ENCODE data around the gene SLC6A20.
"Not testable (repeated sequence)": the region's sequence is repeated elsewhere in the genome, so short reads cannot be mapped to it uniquely, and the experiment has no call there.

The SLC6A20 gene

DNA sequence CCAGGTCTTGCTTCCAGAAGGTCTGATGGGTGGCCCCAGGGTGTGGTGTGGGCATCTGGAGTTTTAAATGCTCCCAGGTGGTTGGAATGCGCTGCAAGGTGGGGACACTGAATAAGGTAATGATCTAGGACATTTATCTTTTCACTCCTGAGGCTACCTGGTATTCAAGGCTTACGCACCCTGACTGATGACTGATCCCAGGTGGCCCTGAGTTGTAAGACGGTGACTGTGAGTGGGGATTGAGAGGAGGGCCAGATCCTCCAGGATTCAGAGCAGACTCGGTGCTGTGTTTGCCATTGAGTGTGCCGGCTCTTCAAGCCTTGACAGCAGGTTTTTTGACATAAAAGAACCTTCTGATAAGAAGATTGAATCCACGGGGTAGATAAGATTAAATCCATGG is 40.3 kb downstream of the SLC6A20 start:
- no peak for DNase-seq

DNA sequence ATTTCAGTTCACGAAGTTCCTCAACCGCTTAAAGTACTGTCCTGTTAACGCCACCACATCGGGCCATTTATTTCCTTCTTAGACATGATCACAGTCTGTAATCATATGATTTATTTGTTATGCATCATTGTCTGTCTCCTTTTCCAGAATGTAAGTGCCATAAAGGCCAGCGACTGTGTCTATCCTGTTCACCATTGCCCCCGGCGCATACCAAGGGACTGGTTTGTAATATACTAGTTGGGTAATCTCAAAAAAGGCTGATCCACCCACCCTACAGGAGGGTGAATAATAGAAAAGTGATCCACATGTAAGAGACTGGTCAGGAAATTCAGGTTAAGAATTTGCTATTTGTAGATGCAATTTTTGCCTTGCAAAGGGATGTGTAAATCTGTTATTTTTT is 41.9 kb downstream of the SLC6A20 start:
- no peak for DNase-seq

DNA sequence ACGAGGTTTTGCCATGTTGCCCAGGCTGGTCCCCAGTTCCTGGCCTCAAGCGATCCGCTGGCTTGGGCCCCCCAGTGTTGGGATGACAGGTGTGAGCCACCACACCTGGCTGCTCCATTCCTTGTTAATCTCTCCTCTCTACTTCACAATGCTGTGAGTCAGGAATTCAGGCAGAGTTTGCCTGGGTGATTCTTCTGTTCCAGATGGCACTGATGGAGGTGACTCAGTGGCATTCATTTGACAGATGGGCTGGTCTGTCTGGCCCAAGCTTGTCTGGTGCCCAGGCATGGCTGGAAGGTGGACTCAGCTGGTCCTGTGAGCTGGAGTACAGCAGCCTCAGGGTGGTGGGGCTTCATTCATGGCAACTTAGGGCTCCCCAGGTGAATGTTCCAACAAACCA is 43.2 kb downstream of the SLC6A20 start:
- no peak for DNase-seq

DNA sequence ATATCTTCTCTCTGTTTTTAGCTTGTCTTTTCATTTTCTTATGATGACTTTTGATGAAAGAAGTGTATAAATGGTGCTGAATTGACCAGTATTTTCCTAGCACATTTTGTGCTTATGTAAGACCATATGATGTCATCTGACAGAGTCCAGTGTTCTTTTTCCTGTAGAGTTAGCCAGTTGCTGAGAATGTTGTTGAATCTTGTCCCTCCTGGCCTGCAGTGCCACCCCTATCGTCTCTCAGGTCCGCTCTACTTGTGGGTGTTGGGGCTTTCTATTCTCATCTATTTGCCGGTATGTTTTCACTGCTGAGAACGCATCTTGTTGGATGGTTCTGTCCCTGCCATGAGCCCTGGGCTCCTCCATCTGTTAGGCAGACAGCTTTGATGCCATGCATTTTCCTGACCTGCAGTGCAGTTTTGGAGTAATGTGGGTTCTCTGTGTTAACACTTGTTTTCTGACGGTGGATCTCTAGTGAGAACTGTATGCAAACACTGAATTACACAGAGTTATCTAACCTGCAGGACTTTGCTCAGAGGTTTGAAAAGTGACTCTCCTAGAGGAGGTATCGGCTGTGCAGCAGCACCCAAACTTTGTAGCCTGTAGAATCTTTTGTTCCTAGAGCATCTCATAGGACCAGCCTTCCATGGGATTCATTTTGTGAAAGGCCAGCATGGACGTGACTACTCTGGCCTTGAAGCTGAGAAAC is 44.6 kb downstream of the SLC6A20 start:
- no peak for DNase-seq

DNA sequence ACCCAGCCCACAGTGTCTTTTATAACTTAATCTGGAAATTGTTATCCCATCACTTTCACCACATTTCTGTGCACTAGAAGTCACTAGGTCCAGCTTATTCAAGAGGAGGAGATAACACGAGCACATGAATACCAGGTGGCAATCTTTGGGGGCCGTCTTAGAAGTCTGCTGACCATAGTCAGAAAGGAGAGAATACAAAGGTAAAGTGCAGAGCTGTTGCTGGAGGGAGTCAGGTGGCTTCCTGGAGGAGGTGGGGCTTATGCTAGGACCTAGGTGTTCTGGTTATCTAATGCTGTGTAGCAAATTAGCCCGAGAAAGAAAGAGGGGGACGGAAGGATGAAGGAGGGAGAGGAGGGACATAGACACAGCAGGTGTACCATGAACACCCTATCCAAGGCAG is 46.5 kb downstream of the SLC6A20 start:
- DNase-seq: no peak

DNA sequence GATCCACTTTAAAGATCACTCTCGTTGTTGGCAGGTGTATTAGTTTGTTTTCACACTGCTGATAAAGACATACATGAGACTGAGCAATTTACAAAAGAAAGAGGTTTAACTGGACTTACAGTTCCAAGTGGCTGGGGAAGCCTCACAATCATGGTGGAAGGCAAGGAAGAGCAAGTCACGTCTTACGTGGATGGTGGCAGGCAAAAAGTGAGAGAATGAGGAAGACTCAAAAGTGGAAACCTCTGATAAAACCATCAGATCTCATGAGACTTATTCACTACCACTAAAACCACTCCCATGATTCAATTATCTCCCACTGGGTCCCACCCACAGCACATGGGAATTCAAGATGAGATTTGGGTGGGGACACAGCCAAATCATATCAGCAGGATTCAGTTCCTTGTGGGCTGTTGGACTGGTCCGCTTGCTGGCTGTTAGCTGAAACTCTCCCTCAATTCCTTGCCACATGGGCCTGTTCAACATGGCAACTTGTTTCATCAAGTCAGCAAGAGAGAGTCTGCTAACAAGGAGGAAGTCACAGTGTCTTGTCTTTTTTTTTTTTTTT is 47.2 kb downstream of the SLC6A20 start:
- DNase-seq: not testable (repeated sequence)

DNA sequence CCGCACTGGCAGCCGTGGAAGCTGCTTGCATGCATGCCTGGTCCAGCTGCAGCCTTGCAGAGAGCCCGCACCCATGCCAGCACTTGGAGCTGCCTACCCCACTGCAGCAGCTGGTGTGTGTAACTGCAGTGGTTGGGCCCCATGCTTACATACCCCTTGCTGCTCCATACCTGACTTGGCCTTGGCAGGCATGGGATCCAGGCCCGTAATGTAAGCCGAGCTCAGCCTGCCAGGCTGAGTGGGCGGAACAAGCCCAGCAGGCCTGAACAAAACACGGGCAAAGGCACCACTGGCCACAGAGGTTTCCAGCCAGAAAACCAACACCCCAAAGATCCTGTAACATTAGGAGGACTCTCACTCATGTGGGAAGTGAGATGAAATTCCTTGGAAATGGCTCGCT is 48.3 kb downstream of the SLC6A20 start:
- no peak for DNase-seq

DNA sequence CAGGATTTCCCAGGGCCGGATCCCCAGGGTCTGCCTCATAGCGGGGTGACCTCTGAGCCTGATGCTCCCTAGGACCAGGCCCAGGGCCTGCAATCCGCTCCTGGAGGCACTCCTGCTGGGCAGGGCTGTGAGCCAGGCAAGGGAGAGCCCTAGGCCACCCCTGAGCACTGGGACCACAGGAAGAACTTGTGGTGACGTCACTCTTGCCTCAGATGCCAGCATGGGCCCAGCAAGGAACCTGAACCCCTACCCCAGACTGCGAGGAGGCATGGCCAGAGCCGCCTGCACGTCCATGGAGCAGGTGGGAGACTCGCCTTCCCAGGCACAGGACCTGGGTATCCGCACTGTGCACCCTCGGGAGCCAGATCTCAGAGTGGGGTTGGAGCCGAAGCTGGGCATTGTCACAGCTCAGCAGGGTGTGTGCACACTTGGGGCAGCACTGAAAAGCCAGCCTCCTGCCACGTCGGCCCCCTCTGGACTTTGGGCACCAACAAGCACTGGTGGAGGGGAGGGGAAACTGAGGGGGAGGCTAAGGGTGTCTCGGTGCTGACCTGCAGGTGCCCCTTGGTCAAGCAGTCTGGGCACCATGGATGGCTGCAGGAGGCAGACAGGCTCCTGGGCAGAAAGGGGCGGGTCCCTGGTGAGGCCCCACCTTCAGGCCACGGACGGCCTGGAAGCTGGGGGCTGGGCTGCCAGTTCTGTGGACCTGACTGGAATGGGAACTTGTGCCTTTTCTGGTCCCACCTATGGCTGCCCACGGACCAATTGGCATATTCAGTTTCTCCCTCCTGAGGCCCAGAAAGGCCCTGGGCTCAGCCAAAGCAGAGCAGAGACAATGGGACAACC is 49.3 kb downstream of the SLC6A20 start:
- DNase-seq: no peak

DNA sequence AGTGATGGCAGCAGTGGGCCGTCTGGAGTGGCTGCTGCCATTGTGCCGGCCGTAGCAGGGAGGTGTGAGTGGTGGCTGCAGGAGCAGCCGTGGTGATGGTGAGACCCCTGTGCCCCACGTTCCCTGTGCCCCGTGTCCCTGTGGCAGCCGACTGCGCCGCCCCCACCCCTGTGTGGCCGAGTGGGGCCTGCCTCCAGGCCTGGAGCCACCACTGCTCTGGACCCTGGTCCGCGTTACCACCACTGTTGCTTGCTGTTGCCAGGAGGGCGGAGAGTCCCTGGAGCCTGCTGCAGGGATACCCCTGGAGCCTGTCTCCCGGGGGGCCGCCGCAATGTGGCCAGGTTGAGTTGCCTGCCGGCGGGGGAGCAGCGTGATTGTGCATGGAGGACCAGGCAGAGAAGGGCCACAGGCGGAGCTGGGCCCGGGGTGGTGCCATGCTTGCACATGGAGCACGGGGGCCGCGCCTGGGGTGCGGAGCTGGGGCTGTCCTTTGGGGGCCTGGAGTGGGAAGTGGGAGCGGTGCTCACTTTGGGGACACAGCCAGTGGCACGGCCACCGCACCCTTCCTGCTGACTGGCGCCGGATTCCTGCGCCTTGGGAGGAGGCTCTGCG is 50.1 kb downstream of the SLC6A20 start:
- DNase-seq: no peak

DNA sequence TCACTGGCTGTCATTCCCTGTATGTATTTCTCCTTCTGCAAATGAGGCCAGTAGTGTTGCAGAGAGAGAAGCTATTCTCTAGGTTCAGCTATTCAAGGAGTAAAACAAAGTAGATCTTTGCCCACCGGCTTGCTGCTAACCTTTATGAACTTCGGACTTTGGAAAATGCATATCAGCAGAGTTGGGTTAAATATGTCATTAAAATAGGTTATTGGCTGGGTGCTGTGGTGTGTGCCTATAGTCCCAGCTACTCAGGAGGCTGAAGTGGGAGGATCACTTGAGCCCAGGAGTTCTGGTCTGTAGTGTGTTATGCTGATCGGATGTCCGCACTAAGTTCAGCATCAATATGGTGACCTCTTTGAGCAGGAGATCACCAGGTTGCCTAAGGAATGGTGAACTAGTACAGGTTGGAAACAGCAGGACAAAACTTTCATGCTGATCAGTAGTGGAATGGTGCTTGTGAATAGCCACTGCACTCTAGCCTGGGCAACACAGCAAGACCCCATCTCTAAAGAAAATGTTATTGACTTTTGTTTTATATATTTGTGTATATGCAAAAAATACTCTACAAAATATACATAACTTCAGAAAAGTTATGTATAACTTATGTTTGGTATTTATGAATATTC is 53.8 kb downstream of the SLC6A20 start:
- DNase-seq: no peak

DNA sequence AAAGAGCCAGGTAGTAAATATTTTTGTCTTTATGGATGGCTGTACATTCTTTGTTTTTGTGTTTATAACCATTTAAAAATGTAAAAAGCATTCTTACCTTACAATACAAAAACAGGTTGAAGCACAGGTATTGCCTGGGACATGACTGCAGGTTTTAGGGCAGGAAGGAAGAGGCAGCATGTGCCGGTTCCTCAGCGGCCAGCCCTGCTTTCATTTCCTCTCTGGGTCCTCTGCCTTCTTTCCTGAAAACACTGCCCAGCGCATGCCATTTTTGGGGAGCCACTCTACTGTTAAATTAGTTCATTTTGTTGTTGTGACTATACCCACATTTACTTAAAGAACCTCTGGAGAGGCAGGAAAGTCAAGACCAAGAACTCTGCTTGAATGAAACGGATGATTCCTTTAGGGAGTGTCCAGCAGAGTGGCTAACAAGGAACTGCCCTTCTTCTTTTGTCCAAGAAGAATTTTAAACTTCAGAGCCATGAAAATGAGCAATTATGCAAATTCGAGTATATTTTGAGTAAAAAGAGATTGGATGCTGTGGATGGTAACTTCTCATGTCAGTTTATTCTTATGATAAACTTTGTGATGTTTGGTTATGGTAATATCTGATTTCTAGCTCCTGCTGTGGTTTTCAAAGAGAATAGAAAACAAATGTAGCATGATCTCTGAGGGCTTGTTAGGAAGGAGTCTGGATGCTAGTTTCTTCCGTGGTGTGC is 54.4 kb downstream of the SLC6A20 start:
- DNase-seq: no peak

DNA sequence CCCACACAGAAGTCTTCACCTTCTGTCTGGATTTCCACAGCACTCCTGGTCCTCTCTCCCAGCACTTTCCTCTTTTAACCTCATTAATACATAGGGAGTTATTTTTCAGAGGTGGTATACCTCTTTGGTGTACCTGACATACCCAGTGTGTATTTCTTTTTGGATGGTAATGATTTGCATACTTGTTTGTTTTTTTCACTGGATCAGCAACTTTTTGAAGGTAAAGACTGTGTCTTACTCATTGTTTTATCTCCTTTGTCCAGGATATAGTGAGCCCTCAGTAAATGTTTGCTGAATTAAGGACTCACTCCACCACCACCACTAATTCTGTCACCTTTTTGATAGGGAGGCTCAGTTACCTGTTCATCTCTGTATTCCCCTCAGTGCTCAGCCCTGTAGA is 55.1 kb downstream of the SLC6A20 start:
- no peak for DNase-seq

DNA sequence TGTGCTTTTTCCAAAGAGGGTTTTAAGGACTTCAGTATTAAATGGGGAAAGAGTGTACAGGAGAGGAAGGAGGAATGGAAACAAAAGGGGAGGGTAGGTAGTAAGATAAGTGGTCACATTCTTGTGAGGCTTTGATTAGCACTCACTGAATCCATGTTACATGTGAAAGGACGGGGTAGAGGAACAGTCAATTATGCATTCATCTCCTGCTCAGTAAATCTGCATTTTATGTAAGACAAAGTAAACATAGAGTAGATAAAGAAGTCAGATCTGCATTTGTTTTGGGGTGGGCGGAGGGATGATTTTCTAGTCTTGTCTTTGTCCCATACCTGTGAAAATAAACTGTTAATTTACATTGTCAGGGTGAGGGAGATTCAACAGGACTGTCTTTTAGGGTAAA is 56.3 kb downstream of the SLC6A20 start:
- DNase-seq: no peak

DNA sequence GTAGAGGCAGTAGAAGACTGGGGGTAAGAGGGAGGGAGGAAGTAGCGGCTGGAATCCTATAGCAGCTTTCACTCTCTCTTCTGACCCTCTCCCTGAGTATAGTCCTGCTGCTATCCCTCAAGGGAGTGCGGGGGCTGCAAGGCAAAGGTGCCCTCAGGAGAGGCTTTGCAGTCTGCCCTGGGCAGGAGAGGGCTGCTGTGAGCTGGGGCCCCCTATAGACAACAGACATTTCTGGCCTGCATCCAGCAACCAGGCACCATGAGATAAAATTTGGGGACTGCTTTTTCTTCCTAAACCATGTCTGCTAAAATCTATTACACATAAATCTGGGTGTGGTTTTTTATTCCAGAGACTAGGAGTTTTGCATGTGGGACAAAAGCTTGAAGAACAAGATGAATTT is 59.1 kb downstream of the SLC6A20 start:
- no peak for DNase-seq

DNA sequence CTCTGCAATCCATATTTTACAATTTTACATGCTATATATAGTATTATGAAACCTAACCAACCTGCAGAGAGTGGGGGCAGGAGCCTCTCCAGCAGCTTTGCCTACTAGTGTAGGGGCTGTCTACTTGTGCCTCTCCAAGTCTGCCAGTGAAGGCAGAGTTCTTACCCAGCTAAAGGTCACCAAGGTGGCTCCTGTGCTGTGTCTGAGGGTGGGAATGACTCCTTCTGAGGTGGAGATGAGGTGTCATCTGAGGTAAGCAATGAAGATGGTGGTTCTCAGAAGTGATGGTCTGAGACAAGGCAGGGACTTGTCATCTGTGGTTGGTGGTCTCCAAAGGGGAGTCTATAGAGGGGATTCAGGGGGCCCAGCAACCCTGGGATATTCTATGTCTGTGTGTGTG is 59.6 kb downstream of the SLC6A20 start:
- no peak for DNase-seq

DNA sequence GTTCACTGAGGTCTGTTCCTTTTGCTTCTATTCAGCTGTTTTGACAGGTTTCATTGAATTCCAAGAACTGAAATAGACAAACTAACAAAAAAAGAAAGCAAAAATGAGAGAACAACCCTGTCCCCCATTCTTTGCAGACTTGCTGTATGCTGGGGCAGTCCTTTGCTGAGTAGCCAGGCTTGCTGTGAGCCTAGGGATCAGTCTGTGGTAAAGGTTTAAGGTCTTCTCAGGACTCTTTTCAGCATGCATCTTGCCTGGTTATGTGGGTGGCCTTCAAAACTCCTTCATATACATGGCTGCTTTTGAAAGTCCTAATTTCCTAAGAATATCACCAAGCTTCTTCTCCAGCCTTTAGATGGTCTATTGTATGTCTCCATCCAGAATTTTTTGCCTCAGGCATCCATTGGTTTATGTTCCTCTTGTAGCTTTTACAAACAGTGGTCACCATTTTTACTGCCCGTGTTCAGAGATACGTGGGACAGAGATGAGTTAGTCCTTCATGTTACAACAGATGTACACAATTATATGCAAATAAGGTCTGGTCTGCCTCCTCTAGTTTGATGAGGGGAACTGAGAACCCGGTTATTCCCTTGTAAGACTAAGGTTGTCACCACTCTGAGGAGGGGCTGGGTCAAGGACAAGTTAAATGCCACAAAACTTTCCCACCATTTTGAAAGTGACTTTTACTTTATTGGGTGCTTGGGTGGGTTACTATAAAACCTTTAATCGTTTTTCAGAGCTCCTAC is 65.8 kb downstream of the SLC6A20 start:
- no peak for DNase-seq

DNA sequence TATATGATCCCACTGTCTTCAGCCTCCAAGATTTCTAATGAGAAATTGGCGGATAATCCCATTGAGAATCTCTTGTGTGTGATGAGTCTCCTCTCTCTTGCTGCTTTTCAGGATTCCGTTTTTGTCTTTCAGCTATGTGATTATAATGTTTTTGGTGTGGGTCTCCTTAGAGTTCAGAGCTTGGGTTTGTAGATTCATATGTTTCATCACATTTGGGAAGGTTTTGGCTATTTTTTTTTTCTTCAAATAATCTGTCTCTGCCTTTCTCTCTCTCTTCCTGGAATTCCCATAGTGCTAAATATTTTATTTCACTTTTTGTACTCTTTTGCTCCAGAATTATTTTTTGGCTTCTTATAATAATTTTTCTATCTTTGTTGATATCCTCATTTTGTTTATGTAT is 66.7 kb downstream of the SLC6A20 start:
- no peak for DNase-seq

DNA sequence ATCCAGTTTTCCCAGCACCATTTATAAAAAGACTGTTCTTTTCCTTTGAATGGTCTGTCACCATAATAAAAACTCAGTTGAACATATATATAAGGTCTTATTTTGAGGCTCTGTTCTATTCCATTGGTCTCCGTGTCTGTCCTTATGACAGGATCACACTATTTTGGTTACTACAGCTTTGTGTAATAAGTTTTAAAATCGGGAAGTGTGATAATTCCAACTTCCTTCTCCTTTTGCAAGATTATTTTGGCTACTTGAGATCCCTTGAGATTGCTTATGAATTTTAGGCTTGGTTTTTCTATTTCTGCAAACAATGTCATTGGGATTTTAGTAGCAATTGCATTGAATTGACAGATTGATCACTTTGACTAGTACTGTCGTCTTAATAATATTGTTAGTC is 71.4 kb downstream of the SLC6A20 start:
- no peak for DNase-seq

DNA sequence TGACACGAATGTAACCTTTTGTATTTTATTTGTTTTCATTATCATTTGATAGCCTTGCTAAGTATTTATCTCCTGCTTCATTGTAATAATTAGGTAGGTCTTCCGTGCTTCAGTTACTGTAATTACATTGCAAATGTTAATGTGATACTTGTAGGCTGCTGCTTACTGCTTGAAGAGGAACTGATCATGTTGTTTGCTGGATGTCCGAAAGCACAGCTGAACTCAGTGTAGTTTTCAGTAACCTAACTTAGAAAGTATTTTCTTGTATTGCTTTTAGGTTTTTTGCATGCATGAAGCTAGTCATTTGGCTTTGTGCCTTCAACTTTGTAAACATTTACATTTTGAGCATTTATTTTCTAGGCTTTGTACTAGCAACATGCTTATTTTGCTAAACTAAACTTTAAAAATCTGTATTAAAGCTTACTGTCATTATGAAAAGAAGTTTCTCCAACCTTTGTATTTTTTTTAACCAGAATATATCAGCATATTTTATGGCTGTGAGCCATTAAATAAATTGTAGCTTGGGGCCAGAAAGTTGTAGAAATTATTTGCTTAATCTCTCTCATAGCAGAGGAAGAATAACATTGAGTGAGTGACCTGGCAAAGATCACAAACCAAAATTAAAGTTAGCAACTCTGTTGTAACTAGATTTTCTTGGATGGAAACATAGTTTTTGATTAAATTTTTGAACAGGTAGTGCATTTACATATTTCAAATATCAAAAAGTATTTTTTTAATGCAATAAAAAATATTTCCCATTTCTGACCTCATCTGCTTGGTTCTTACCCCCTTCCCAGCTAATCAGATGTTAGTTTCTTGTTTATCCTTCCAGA is 76.5 kb downstream of the SLC6A20 start:
- DNase-seq: no peak

DNA sequence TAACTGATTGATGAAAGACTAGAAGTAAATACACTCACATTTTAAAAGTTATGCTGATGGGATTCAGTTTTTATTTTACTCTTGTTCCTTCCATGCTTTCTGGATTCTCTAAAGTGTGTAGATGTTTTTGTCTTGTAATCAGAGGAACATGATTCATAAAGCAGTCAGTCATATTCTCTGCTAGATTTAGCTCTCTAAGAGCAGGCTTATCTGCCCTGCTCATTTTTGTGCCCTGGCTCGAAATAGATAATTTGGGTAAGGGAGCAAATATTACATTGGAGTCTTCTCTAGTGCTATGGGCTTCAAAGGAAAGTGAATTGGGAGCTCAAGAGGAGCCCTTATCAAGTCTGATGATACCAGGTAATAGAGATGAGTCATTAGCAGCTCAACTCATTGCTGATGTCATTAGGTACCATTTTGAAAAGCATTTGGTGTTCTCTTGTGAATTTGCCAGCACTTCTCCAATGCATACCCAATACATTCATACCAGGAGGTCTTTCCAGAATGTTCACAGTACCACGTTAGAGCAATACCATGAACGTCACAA is 79.5 kb downstream of the SLC6A20 start:
- DNase-seq: no peak

DNA sequence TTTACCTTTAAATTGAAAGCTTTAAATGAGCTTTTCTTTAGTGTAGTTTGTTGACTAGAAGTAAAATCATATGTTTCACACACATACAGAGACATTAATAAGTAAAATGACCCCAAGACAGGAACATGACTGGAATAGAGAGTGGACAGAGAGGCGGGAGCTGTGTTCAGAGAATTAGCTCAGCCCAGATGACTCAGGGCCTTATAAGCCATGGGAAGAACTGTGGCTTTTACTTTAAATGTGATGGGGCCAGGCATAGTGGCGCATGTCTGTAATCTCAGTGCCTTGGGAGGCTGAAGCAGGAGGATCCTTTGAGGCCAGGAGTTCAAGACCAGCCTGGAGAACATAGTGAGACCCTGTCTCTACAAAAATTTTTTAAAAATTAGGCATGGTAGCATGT is 80.4 kb downstream of the SLC6A20 start:
- DNase-seq: no peak
